SH-SY5Y (cell line): ENCODE data around the gene ADAMTS6.

Experiments used
- GATA2 ChIP-seq: IDR thresholded peaks from 2 replicates; pipeline ENCODE4 v1.6.1; 2011; ENCODE audit warnings: mild to moderate bottlenecking, low read depth, low read length
- GATA3 ChIP-seq: IDR thresholded peaks from 2 replicates; pipeline ENCODE4 v1.6.1; 2011; ENCODE audit warnings: low read depth, mild to moderate bottlenecking, low read length, moderate library complexity

- TF ChIP-seq GATA2 (no peak), GATA3 (no peak)
Measured at GRCh38 chr5:65262649-65263059, 219.1 kb downstream of the ADAMTS6 start.
